WTC11 (cell line): ENCODE measurements around the gene ROR2. TPM values are rescaled to one million over a fixed set of nuclear protein-coding genes. Genes with fewer than 3 reads are reported as not detected.

Experiments used
- ATAC-seq: fragments of 200-7000 bp; cut with Tn5 transposase; 2 replicates; pipeline ENCODE4 v1.10.0; 2021; ENCODE audit warnings: mild to moderate bottlenecking, moderate library complexity
- CTCF ChIA-PET: fragments of 300-600 bp; sonication (Branson Sonifier 250); formaldehyde crosslinking; loops from one replicate; lab custom pipeline; 2021; ENCODE audit warnings: antibody characterized with exemption; lab: Charles Lee
- POLR2A ChIA-PET: fragments of 350-600 bp; sonication (Branson Sonifier 250); formaldehyde crosslinking; loops from one replicate; lab custom pipeline; 2021; ENCODE audit warnings: antibody characterized with exemption; lab: Charles Lee
- DNase-seq: peaks from one replicate; pipeline ENCODE4 v3.0.0; 2021; ENCODE audit warnings: low spot score
- H3K27ac Mint-ChIP-seq: 2 replicates; pipeline ENCODE4 v1.8.0; 2021; ENCODE audit warnings: mixed read lengths
- H3K27me3 Mint-ChIP-seq: 2 replicates; pipeline ENCODE4 v1.8.0; 2021; ENCODE audit warnings: low read depth, mild to moderate bottlenecking, moderate library complexity, mixed read lengths
- H3K36me3 Mint-ChIP-seq: 2 replicates; pipeline ENCODE4 v1.8.0; 2021; ENCODE audit warnings: mixed read lengths
- H3K4me1 Mint-ChIP-seq: 2 replicates; pipeline ENCODE4 v1.8.0; 2022; ENCODE audit warnings: mixed read lengths
- H3K4me3 Mint-ChIP-seq: 2 replicates; pipeline ENCODE4 v1.8.0; 2021; ENCODE audit warnings: mild to moderate bottlenecking, moderate library complexity, mixed read lengths
- H3K9me3 Mint-ChIP-seq: 2 replicates; pipeline ENCODE4 v1.8.0; 2021; ENCODE audit warnings: mixed read lengths
- AFF4 ChIP-seq: sonication (generic); formaldehyde crosslinking; IDR thresholded peaks from 2 replicates; pipeline ENCODE4 v1.8.1; 2023; ENCODE audit warnings: mild to moderate bottlenecking, missing genetic modification reagents, borderline replicate concordance
- ESRRA ChIP-seq: sonication (generic); formaldehyde crosslinking; IDR thresholded peaks from 2 replicates; pipeline ENCODE4 v1.8.1; 2022; ENCODE audit warnings: mild to moderate bottlenecking, missing genetic modification reagents, borderline replicate concordance
- ETV6 ChIP-seq: sonication (generic); formaldehyde crosslinking; IDR thresholded peaks from 2 replicates; pipeline ENCODE4 v1.8.1; 2022; ENCODE audit warnings: mild to moderate bottlenecking, missing genetic modification reagents
- FOXP1 ChIP-seq: sonication (generic); formaldehyde crosslinking; IDR thresholded peaks from 2 replicates; pipeline ENCODE4 v1.8.0; 2022; ENCODE audit warnings: missing genetic modification reagents, mild to moderate bottlenecking, moderate library complexity, borderline replicate concordance
- GTF2I ChIP-seq: fragments of 250-450 bp; sonication (Bioruptor Pico); conservative IDR thresholded peaks from 2 replicates; pipeline ENCODE4 v1.4.0; 2021; ENCODE audit warnings: mild to moderate bottlenecking
- HMGXB4 ChIP-seq: sonication (generic); formaldehyde crosslinking; IDR thresholded peaks from 2 replicates; pipeline ENCODE4 v1.8.1; 2023; ENCODE audit warnings: mild to moderate bottlenecking, moderate library complexity, missing genetic modification reagents
- JAZF1 ChIP-seq: fragments of 250-450 bp; sonication (Bioruptor Pico); IDR thresholded peaks from 2 replicates; pipeline ENCODE4 v1.9.0; 2021; ENCODE audit warnings: moderate library complexity, mild to moderate bottlenecking, inconsistent platforms
- NR3C1 ChIP-seq: sonication (generic); formaldehyde crosslinking; conservative IDR thresholded peaks from 2 replicates; pipeline ENCODE4 v1.8.1; 2023; ENCODE audit warnings: low read depth, mild to moderate bottlenecking, missing genetic modification reagents
- OVOL2 ChIP-seq: fragments of 250-450 bp; sonication (Bioruptor Pico); IDR thresholded peaks from 2 replicates; pipeline ENCODE4 v1.9.0; 2021; ENCODE audit warnings: mild to moderate bottlenecking, borderline replicate concordance
- PRDM15 ChIP-seq: sonication (generic); formaldehyde crosslinking; IDR thresholded peaks from 2 replicates; pipeline ENCODE4 v1.8.0; 2022; ENCODE audit warnings: missing genetic modification reagents
- RORB ChIP-seq: fragments of 250-450 bp; sonication (Bioruptor Pico); IDR thresholded peaks from 2 replicates; pipeline ENCODE4 v1.9.0; 2021; ENCODE audit warnings: mild to moderate bottlenecking
- SMAD3 ChIP-seq: sonication (generic); formaldehyde crosslinking; IDR thresholded peaks from 2 replicates; pipeline ENCODE4 v1.8.0; 2022; ENCODE audit warnings: missing genetic modification reagents, mild to moderate bottlenecking, borderline replicate concordance
- ZNF219 ChIP-seq: sonication (generic); formaldehyde crosslinking; IDR thresholded peaks from 2 replicates; pipeline ENCODE4 v1.8.0; 2023; ENCODE audit warnings: missing genetic modification reagents, mild to moderate bottlenecking, borderline replicate concordance
- ZNF281 ChIP-seq: sonication (generic); formaldehyde crosslinking; IDR thresholded peaks from 2 replicates; pipeline ENCODE4 v1.8.0; 2023; ENCODE audit warnings: mild to moderate bottlenecking, missing genetic modification reagents
- ZNF317 ChIP-seq: sonication (generic); formaldehyde crosslinking; IDR thresholded peaks from 2 replicates; pipeline ENCODE4 v1.8.1; 2023; ENCODE audit warnings: low read depth, mild to moderate bottlenecking, moderate library complexity, missing genetic modification reagents, borderline replicate concordance
- ZNF396 ChIP-seq: fragments of 250-450 bp; sonication (Bioruptor Pico); IDR thresholded peaks from 2 replicates; pipeline ENCODE4 v1.8.0; 2021; ENCODE audit warnings: mild to moderate bottlenecking, moderate library complexity, borderline replicate concordance
- ZNF425 ChIP-seq: fragments of 250-450 bp; sonication (Bioruptor Pico); conservative IDR thresholded peaks from 2 replicates; pipeline ENCODE4 v1.9.0; 2021; ENCODE audit warnings: mild to moderate bottlenecking
- ZSCAN18 ChIP-seq: fragments of 250-450 bp; sonication (Bioruptor Pico); IDR thresholded peaks from 2 replicates; pipeline ENCODE4 v2.1.2; 2022; ENCODE audit warnings: mild to moderate bottlenecking, moderate library complexity
- total RNA-seq: library from RNA; stranded (reverse); gene quantifications from 3 replicates; pipeline ENCODE4 v1.2.3, GENCODE V29; 2021

The ROR2 gene
- total RNA-seq, 1 experiment from 2014 or later = 19.8 TPM

- Mint-ChIP-seq H3K27ac (no peak overlapping the region), H3K36me3 (no peaks in the 10 kb centered on the region), H3K4me3 (no peak overlapping the region), H3K27me3 (no peaks in the 10 kb centered on the region), H3K4me1 (peaks cover 28% of the 10 kb centered on the region), H3K9me3 (peaks cover 5% of the 10 kb centered on the region; the same call in 1 of the 2 replicates)
- no peak for ATAC-seq
- POLR2A ChIA-PET = no interaction called here
- DNase-seq = no peak
- CTCF ChIA-PET = interaction anchor here (1.2 to 1.6 kb wide), 2 partner anchors 371 to 574 kb away, joined by 3 to 5 read pairs; partner anchors contain the start of gene ROR2
- TF ChIP-seq NR3C1 (CRISPR knock-in tag) = no peak
- no peak for TF ChIP-seq FOXP1 (CRISPR knock-in tag)
- no peak for TF ChIP-seq ZNF281 (CRISPR knock-in tag)
- no peak for TF ChIP-seq ZNF219
- no peak for TF ChIP-seq ZSCAN18 (CRISPR knock-in tag)
- no peak for TF ChIP-seq GTF2I (CRISPR knock-in tag)
- no peak for TF ChIP-seq OVOL2 (CRISPR knock-in tag)
- no peak for TF ChIP-seq ESRRA (CRISPR knock-in tag)
- no peak for TF ChIP-seq SMAD3 (CRISPR knock-in tag)
- TF ChIP-seq AFF4 (CRISPR knock-in tag) = no peak
- no peak for TF ChIP-seq PRDM15 (CRISPR knock-in tag)
- TF ChIP-seq RORB = no peak
- TF ChIP-seq HMGXB4 (CRISPR knock-in tag) = no peak
- no peak for TF ChIP-seq ETV6
- TF ChIP-seq JAZF1 (CRISPR knock-in tag) = no peak
- TF ChIP-seq ZNF396 (CRISPR knock-in tag) = no peak
- TF ChIP-seq ZNF317 = no peak
- no peak for TF ChIP-seq ZNF425 (CRISPR knock-in tag)
- TF ChIP-seq, all 79 proteins: peak for 0
Measured at GRCh38 chr9:91578911-91579310, 371.1 kb downstream of the ROR2 start.
